COLO668 (cell line): Measurements from ENCODE around the gene AGXT2.

ENCODE experiments used
- DNase-seq: peaks from one replicate; lab custom pipeline; 2025; ENCODE audit not compliant: unreplicated experiment; lab: John Stamatoyannopoulos, UW

AGXT2 gene

GRCh38 chr5:35016174-35017051, 31.3 kb downstream of the AGXT2 start:
- DNase-seq, result no peak

GRCh38 chr5:35015063-35015462, 32.7 kb downstream of the AGXT2 start:
- DNase-seq, result no peak

GRCh38 chr5:35012796-35013195, 35.0 kb downstream of the AGXT2 start:
- DNase-seq, result no peak

DNA sequence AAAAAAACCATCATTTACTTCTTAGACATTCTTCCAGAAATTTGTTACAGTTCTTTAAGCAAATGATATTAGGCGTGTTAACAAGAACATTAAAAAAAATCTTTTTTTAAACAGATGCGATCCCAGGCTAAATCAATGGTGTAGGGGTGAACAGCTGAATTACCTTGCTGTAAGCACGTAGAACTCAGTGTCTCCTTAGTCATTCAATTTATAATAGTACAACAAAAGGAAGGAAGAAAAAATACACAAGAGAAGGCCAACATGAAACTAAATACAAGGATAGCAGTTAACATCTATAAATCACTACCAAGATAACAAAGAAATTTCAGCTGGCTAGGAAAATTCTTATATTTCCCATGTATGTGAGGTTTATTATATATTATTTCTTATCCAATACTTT, 35.4 kb downstream of the AGXT2 start:
- no peak for DNase-seq

GRCh38 chr5:35010676-35011075, 37.1 kb downstream of the AGXT2 start:
- no peak for DNase-seq

GRCh38 chr5:35009657-35010056, 38.1 kb downstream of the AGXT2 start:
- no peak for DNase-seq

- no peak for DNase-seq
Observed at GRCh38 chr5:35009019-35009418, 38.7 kb downstream of the AGXT2 start.

DNA sequence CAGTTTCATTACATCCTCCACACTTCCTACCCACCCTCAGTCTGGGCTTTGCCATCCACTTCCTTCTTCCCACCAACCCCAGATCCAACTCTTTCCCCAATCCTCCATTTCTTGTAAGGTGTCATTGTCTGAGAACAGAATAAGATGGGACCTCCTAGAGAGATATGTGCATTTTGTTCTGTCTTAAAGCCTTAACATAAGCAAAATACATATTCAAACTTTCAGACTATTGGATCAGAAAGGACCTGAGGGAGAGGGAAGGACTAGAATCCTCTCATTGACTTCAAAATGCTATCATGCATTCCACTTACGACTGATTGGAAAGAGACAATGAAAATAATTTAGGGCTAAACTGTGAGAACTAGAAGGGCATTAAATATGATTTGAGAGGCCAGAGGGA, 43.0 kb downstream of the AGXT2 start:
- DNase-seq, result no peak

- no peak for DNase-seq
Observed at GRCh38 chr5:35004200-35004599, 43.5 kb downstream of the AGXT2 start.

- DNase-seq, result peak; percentile 66
Observed at GRCh38 chr5:35003018-35003957, 44.5 kb downstream of the AGXT2 start.

DNA sequence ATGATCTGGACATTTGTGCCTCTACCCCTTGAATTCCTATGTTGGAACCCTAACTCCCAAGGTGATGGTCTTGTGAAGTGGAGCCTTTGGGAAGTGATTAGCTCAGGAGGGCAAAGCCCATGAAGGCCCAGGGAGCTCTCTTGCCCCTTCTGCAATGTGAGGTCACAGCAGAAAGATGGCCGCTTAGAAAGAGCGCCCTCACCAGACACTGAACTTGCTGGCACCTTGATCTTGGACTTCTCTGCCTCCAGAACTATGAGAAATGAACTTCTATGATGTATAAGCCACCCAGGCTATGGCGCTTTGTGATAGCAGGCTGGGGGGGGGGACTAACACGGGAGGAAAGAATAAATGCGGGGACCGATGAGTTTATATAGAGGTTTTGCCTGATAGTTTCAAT, 45.3 kb downstream of the AGXT2 start:
- no peak for DNase-seq

GRCh38 chr5:35001842-35002241, 45.9 kb downstream of the AGXT2 start:
- DNase-seq, result no peak

DNA sequence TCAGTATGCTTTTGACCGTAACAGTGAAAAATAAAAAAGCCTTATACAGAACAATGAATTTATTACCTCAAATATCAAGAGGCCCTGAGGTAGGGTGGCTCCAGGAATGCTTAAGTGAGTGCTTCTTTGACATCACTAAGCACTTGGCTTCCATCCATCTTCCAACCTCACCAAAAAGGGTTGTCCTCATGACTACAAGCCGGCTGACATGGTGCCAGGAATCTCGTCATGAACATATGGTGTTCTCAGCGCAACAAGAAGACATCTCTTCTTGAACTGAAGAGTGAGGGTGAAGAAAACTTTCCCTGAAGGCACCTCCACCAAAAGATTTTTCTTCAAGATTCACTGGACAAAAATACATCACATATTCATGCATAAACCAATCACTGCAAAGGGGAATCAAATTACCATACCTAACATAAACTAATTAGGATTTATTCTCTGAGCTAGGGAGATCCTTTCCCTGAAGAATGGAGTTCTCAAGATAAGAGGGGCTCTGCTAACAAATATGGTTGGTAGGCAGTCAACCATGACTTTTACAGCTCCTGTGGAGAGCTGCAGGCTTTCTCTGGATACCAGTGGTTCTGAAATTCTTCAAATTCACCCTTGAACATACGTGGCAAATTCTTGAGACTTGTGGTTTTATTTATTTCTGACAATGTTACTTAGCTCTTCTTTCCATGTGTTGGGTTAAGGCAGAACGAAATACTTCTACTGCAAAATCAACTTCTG, 49.5 kb downstream of the AGXT2 start:
- DNase-seq, result no peak

GRCh38 chr5:34996261-34996660, 51.5 kb downstream of the AGXT2 start:
- DNase-seq, result no peak

- DNase-seq, result no peak
Observed at GRCh38 chr5:34993951-34994350, 53.8 kb downstream of the AGXT2 start.

DNA sequence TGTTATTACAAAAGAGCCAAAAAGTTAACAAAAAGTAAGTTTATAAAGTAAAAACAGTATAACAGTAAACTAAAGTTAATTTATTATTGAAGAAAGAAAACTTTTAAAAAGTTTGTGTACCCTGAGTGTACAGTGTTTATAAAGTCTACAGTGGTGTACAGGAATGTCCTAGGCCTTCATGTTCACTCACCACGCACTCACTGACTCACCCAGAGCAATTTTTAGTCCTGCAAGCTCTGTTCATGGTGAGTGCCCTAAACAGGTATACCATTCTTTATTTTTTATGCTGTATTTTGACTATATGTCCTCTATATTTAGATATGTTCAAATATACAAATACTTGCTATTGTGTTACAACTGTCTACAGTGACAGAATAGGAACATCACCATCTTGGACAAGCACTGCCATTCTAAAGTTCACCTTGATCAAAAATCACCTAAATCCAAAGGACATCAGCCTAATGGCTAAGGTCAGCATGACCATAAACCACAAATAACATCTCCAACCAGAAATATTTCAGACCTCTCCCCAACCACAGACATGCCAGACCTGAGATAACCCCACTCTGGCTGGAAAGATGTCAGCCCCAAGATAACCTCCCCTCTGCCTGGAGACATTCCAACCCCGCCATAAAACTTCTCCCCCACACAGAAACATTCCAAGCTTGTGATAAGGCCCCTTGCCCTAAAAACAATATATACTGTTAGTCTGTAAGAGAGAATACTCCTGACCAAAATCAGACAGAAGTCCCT, 56.1 kb downstream of the AGXT2 start:
- no peak for DNase-seq

GRCh38 chr5:34986965-34987364, 60.8 kb downstream of the AGXT2 start:
- DNase-seq, result no peak

DNA sequence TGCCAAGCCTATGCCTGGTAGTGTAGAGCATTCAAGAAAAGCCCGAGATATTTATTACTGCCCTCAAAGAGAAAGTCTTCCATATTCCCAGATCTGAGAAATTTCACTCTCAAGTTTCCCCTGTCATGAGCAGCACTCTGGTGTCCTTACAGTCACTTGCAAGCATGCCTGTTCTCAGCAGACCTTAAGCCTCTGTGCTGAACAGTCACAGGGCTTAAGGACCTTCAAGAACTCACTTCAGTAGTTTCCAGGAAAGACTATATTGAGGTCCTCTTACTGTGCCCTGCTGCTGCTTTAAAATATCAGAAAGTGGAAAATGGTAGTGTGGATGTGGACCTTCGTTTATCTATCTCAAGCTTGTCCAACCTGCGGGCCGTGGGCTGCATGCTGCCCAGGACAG, 64.9 kb downstream of the AGXT2 start:
- DNase-seq, result no peak

DNA sequence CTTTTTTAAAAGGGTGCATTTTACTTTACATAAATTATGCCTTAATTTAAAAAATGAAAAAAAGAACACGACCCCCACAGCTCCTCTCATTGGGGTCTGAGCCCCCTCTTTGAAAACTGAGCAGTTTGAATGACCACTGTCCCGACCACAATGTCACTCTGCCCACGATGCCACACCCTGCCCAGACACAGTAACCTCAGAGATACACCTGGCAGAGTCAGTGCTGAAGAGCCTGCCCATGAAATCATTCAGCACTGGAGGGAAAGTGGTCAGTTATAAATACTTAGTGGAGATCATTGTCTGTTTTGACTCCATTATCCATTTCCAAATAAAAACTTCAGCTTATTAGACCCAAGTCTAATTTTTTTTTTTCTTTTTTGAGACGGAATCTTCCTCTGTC, 69.1 kb downstream of the AGXT2 start:
- DNase-seq, result no peak

GRCh38 chr5:34977934-34978613, 69.7 kb downstream of the AGXT2 start:
- no peak for DNase-seq
